Astrocyte of the spinal cord (primary cell): ENCODE results near the gene TFAP2B.

ENCODE experiments used
- DNase-seq: peaks from one replicate; pipeline ENCODE4 v3.0.0; 2011; ENCODE audit warnings: low read depth, low spot score
- H3K4me3 ChIP-seq: 2 replicates; pipeline ENCODE4 v1.5.1; 2011; ENCODE audit warnings: low read depth, mild to moderate bottlenecking, low read length, moderate library complexity
- in situ Hi-C: cut with HindIII; loops from 2 replicates; pipeline ENCODE4 v1.10.0; 2017; ENCODE audit warnings: low sequenced_read_pairs
- TF ChIP-seq, protein P1 (sequence below): IDR thresholded peaks from 2 replicates; pipeline ENCODE4 v1.5.1; 2012; ENCODE audit warnings: low read depth, mild to moderate bottlenecking, low read length, inconsistent platforms

TFAP2B gene

DNA sequence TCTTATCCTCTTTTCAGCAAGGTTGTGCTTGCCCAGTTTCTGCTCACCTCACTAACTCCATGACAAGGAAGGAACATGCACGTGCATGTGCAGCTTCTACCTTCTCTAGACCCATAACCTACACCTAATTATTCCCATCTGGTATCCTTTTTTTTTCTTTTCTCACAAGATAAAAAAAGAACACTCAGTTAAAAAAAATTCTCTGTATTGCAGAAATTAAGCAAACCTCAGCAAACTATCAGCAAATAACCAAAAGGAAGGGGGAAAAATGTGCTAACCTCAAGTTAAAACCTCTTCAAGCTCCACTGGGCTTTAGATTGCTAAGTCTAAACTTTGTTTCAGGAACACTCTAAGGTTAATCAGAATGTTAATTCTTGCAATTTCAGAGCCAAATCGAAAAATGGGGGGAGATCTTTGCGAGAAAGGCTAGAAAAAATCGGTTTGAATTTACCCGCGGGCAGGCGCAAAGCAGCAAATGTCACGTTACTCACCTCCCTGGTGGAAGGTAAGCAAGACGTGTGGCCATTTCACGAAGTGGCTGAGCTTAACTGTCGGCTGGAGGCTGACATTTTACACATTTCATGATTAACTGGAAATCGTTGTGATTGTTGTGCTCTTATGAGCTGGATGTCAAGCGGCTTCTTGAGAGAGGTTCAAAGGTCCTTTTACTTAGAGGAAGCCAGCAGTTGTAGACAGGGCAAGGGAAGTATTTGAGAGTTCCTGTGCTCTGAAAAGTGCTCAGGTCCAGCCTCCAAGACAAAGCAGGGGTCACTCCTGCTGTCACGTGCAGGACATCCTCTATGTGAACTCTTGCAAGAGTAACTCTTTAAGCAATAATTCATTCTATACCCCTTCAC, 19.1 kb downstream of the TFAP2B start:
- no peak for DNase-seq
- no peak overlapping the region for H3K4me3 ChIP-seq
- in situ Hi-C loops = no loop called here
- TF ChIP-seq, protein P1, sequence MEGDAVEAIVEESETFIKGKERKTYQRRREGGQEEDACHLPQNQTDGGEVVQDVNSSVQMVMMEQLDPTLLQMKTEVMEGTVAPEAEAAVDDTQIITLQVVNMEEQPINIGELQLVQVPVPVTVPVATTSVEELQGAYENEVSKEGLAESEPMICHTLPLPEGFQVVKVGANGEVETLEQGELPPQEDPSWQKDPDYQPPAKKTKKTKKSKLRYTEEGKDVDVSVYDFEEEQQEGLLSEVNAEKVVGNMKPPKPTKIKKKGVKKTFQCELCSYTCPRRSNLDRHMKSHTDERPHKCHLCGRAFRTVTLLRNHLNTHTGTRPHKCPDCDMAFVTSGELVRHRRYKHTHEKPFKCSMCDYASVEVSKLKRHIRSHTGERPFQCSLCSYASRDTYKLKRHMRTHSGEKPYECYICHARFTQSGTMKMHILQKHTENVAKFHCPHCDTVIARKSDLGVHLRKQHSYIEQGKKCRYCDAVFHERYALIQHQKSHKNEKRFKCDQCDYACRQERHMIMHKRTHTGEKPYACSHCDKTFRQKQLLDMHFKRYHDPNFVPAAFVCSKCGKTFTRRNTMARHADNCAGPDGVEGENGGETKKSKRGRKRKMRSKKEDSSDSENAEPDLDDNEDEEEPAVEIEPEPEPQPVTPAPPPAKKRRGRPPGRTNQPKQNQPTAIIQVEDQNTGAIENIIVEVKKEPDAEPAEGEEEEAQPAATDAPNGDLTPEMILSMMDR = no peak

DNA sequence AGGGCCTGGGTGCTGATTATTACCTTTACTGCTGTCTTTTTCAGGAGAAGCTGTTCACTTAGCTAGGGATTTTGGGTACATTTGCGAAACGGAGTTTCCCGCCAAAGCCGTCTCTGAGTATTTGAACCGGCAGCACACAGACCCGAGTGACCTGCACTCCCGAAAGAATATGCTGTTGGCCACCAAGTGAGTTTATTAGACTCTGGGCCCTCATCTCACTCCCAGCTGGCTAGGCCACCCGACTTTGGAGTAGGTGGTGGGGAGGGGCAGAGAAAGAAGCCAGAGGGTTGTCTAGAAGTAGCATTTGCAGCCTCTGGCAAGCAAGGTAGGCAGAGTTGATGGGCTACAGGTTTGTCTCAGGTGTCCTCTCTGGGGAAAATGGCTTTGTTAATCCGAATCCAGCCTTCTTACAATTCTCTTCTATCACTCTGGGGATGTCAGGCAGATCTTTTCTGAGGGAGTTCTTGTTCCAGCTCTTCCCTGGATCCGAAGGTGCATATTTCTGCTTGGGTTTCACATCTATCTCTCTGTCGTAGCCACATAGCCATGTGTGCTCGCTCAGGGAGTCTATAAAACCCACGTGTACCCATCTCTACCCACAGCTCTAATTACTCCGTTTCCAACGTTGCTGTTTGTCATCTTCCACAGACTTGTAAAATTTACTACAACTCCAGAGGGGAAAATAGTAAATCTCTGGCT, 21.6 kb downstream of the TFAP2B start:
- TF ChIP-seq, protein P1 = no peak
- DNase-seq = no peak
- H3K4me3 ChIP-seq = no peak overlapping the region
- in situ Hi-C loops = no loop called here

DNA sequence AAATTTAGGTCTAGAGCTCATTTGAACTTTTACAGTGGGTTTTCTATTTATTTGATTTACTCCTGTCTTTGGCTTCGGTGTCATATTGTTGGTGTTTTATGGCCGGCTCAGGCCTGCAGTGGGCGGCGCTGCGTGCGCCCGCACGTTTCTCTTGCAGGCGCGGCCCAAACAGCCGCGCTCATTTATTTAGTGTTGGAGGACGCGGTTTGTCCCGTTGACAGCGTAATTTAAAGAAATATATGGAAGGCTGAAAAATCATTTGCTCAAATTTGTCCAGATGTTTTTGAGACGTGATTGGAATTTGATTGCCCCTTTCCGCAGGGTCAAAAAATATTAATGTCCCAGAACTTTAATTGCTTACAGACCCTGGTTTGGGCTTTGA, 22.1 kb downstream of the TFAP2B start:
- TF ChIP-seq, protein P1 = no peak
- no peak overlapping the region for H3K4me3 ChIP-seq
- in situ Hi-C loops = no loop called here
- no peak for DNase-seq

DNA sequence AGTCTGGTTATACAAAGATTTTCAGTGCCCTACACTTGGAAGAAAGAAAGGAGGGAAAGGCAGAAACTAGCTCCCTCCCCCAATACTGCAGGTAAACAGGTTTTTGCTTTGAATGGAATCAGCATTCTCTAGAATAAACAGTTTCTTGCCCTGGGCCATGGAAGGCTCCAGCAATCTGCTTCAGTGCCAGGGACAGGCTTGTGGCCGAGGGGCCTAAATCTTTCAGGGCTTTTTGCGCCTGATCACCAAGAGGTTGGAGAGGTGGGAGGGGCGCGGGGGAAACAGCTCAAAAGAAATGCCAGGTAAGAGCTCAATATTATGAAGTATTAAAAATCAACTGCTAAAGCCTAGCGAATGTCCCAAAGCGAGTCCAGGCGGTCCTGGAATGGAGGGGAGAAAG, 23.8 kb downstream of the TFAP2B start:
- in situ Hi-C loops = no loop called here
- TF ChIP-seq, protein P1 = no peak
- DNase-seq = no peak

DNA sequence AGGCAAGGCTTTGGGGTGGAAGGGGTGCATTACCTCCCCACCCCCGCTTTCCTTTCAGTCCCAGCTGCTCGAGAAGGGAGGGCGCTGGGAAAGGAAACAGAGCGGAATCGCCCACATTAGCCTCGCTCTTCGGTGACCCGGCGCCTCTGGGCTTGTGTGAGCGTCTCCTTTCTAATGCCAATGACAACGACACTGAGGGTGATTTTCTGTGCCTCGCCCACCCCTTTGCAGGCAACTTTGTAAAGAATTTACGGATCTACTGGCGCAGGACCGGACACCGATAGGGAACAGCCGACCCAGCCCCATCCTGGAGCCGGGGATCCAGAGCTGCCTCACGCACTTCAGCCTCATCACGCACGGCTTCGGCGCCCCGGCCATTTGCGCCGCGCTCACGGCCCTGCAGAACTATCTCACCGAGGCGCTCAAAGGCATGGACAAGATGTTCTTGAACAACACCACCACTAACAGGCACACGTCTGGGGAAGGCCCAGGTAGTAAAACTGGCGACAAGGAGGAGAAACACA, 24.3 kb downstream of the TFAP2B start:
- in situ Hi-C loops = no loop called here
- no peak for DNase-seq
- TF ChIP-seq, protein P1 = no peak
- no peak overlapping the region for H3K4me3 ChIP-seq

More for the DNA sequence above, 23.8 kb downstream of the TFAP2B start:
- no peak overlapping the region for H3K4me3 ChIP-seq

DNA sequence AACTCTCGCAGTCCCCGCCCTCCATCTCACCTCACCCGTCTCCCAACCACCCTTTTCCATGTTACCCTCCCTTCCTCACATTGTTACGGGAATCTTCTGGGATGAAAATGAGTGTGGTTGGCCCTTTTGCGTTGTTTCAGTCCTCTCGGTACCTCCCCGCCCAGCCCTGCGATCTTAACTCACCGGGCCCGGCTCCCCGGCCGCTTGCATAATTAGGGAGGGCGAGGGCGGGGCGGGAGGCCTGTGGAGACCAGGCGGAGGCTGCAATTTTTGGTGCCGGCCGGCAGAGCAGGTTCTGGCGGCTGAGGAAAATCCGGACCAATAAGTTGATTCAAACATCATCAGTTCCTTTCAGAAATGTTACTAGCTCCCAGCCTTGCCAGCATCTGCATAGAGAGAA, 25.2 kb downstream of the TFAP2B start:
- DNase-seq = no peak
- in situ Hi-C loops = no loop called here
- H3K4me3 ChIP-seq = no peak overlapping the region
- TF ChIP-seq, protein P1 = no peak
